HCT116 (cell line): Measurements from ENCODE around the gene CCDC134.

Source experiments
- CTCF ChIP-seq, 3 experiments: fragments of 200-600 bp in 1 of 3; sonication (generic) in 1 of 3; IDR thresholded peaks in 2 of 3; conservative IDR thresholded peaks in 1 of 3; 2 replicates each; pipeline ENCODE4 v1.5.1; 2012 to 2017; ENCODE audit warnings: low read depth in 2 of 3, low read length in 2 of 3, antibody characterized with exemption in 1 of 3, borderline replicate concordance in 1 of 3, control low read depth in 1 of 3, mild to moderate bottlenecking in 1 of 3, mixed read lengths in 1 of 3, mixed run types in 1 of 3, moderate library complexity in 1 of 3; ENCODE audit not compliant: insufficient read depth in 1 of 3
- JUND ChIP-seq: IDR thresholded peaks from 2 replicates; pipeline ENCODE4 v1.6.1; 2012
- MAX ChIP-seq: IDR thresholded peaks from 2 replicates; pipeline ENCODE4 v1.6.1; 2012
- POLR2A ChIP-seq: IDR thresholded peaks from 2 replicates; pipeline ENCODE4 v1.7.0; 2011; ENCODE audit warnings: borderline replicate concordance; ENCODE audit not compliant: insufficient read depth, insufficient read length; ENCODE audit errors: extremely low read depth
- POLR2AphosphoS5 ChIP-seq: IDR thresholded peaks from 2 replicates; pipeline ENCODE4 v1.6.1; 2011; ENCODE audit warnings: mild to moderate bottlenecking, low read depth, low read length, moderate library complexity
- SRF ChIP-seq: IDR thresholded peaks from 2 replicates; pipeline ENCODE4 v1.6.1; 2012; ENCODE audit warnings: low read depth
- ZNF274 ChIP-seq: fragments of 200-500 bp; sonication (Bioruptor generic); IDR thresholded peaks from 2 replicates; pipeline ENCODE4 v1.6.1; 2014; ENCODE audit warnings: mild to moderate bottlenecking, low read depth, low read length, inconsistent platforms

- TF ChIP-seq CTCF (IDR thresholded peaks at IDR 0.05 in 2 of 3, conservative IDR thresholded peaks at IDR 0.05 in 1 of 3; ENCODE audit: borderline replicate concordance in 1 of 3, insufficient read depth in 1 of 3, low read depth in 2 of 3, low read length in 2 of 3) = no peak
- TF ChIP-seq MAX = no peak
- no peak for TF ChIP-seq SRF
- no peak for TF ChIP-seq JUND
- TF ChIP-seq ZNF274 = no peak
- TF ChIP-seq POLR2AphosphoS5 = no peak
- TF ChIP-seq POLR2A = no peak
These were observed 24.9 kb downstream of the CCDC134 start for GRCh38 chr22:41825376-41825775.
